Breast epithelium (tissue), 4 donors: ENCODE results near the gene COX19. TPM values are rescaled to one million over a fixed set of nuclear protein-coding genes. Genes with fewer than 3 reads are reported as not detected.
"Not testable (repeated sequence)": the region's sequence is repeated elsewhere in the genome, so short reads cannot be mapped to it uniquely, and the experiment has no call there.

Experiments used
- DNase-seq, 2 donors: peaks; one replicate each; pipeline ENCODE4 v3.0.0-alpha.2; 2019; ENCODE audit warnings: low spot score in 2 of 2
- H3K27ac ChIP-seq, 2 donors: fragments of 200-600 bp; sonication (generic) in 1 of 2; one replicate each; pipeline ENCODE4 v1.5.1; 2016 to 2019; ENCODE audit warnings: mild to moderate bottlenecking in 1 of 2
- H3K27me3 ChIP-seq, 2 donors: fragments of 200-600 bp; sonication (generic) in 1 of 2; one replicate each; pipeline versions ENCODE4 v1.5.1 to v1.6.0; 2017 to 2019; ENCODE audit warnings: control low read depth in 1 of 2, mild to moderate bottlenecking in 1 of 2
- H3K36me3 ChIP-seq: fragments of 200-600 bp; one replicate; pipeline ENCODE4 v1.5.1; 2019
- H3K4me1 ChIP-seq, 2 donors: fragments of 200-600 bp; sonication (generic); one replicate each; pipeline ENCODE4 v1.5.1; 2016 to 2019; ENCODE audit warnings: control low read depth in 1 of 2
- H3K4me3 ChIP-seq, 3 donors: fragments of 200-600 bp; sonication (generic); 1 replicate in 2 of 3; 2 replicates in 1 of 3; pipeline ENCODE4 v1.5.1; 2016 to 2019; ENCODE audit warnings: mild to moderate bottlenecking in 3 of 3, moderate library complexity in 2 of 3
- H3K9me3 ChIP-seq, 2 donors: fragments of 200-600 bp; sonication (generic) in 1 of 2; one replicate each; pipeline ENCODE4 v1.5.1; 2016 to 2019; ENCODE audit warnings: control low read depth in 1 of 2
- POLR2A ChIP-seq: fragments of 450-650 bp; IDR thresholded peaks from one replicate; pipeline ENCODE4 v1.6.1; 2016; ENCODE audit warnings: antibody characterized with exemption, mild to moderate bottlenecking, moderate library complexity
- POLR2AphosphoS5 ChIP-seq, 3 donors: sonication (generic); formaldehyde crosslinking; IDR thresholded peaks; one replicate each; pipeline ENCODE4 v1.6.1; 2017; ENCODE audit warnings: antibody characterized with exemption in 3 of 3
- intact Hi-C: fragments of 100-400 bp; cut with DNase I; formaldehyde crosslinking; loops from one replicate; pipeline ENCODE4 v1.15.1; 2023; ENCODE audit warnings: low total_unique reads
- total RNA-seq, 3 donors: library from RNA; depleted of rRNA; stranded (reverse); fragments of >200 nt; gene quantifications; one replicate each; pipeline ENCODE4 v1.1.0, GENCODE V29; 2016
- TF ChIP-seq, protein P1 (sequence below), 3 donors: fragments of 450-650 bp; IDR thresholded peaks; one replicate each; pipeline ENCODE4 v1.5.1; 2016 to 2017; ENCODE audit warnings: antibody characterized with exemption in 3 of 3, mild to moderate bottlenecking in 3 of 3, moderate library complexity in 3 of 3

The COX19 gene
- total RNA-seq, 3 donors from 2014 or later = 8.5 to 17.3 (median 8.8) TPM

DNA sequence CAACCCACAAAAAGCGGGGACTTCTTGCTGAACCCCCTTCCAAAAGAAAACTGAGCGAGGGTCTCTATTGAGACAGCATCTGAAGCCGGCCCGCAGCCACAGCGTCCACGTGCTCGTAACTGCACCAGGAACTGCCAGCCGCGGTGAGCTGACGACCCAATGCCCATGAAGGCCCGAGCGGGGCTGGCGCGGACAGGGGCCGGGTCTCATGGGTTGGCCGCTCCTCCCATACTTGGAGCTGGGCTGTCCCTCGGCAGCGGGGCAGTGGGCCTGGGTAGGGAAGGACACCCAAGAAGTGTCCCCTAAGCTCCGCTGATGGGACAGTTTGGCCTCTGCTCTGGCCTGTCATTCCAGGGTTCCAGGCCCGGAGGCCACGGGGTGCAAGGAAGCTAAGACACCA lies 30.0 kb upstream of the COX19 start:
- Histone ChIP-seq H3K9me3 (no peaks in the 10 kb centered on the region), H3K4me3 (no peak overlapping the region), H3K27ac (no peak overlapping the region), H3K36me3 (no peaks in the 10 kb centered on the region), H3K4me1 (no peaks in the 10 kb centered on the region), H3K27me3 (no peaks in the 10 kb centered on the region)
- TF ChIP-seq POLR2AphosphoS5 (IDR thresholded peaks at IDR 0.05) (no peak), POLR2A (no peak)
- TF ChIP-seq, protein P1, sequence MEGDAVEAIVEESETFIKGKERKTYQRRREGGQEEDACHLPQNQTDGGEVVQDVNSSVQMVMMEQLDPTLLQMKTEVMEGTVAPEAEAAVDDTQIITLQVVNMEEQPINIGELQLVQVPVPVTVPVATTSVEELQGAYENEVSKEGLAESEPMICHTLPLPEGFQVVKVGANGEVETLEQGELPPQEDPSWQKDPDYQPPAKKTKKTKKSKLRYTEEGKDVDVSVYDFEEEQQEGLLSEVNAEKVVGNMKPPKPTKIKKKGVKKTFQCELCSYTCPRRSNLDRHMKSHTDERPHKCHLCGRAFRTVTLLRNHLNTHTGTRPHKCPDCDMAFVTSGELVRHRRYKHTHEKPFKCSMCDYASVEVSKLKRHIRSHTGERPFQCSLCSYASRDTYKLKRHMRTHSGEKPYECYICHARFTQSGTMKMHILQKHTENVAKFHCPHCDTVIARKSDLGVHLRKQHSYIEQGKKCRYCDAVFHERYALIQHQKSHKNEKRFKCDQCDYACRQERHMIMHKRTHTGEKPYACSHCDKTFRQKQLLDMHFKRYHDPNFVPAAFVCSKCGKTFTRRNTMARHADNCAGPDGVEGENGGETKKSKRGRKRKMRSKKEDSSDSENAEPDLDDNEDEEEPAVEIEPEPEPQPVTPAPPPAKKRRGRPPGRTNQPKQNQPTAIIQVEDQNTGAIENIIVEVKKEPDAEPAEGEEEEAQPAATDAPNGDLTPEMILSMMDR (IDR thresholded peaks at IDR 0.05) = no peak
- no peak for DNase-seq
- intact Hi-C loops = no loop called here

DNA sequence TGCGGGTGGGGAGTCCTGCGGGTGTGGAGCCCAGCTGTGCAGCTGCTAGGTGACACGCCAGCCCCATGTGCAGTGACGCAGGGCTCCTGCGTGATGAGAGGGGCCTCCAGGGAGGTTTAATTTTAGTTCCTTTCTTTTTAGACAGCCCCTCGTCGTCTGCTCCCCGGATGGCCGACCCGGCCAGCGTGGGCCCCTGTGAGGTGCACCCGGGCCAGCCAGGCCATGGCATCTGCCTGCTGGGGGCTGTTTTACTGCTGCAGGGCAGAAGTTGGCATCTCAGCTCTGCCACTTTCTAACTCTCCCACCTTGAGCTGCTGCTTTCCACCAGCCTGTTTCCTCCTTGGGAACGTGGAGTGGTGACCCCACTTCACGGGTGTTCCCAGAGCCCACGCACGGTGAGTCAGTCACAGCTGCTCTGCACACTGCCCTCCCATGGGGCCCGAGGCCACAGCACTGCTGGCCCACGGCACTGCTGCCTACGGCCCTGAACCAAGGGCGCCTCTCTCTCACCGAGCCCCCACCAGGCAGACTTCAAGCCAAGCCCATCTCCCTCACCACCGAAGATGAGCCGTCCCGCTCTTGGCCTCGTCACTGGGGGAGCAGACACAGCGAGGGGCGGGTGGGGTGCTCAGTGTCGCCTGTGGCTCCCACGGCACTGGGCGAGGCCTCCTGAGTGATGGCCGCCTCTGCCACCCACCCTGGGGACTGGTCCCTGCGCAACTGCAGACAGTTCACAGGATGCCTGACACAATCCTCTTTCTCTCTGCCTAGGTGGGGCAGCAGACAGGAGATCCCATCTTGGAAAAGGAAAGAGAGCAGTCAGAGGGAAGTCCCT lies 28.9 kb upstream of the COX19 start:
- no peaks in the 10 kb centered on the region for H3K27me3 ChIP-seq
- H3K4me3 ChIP-seq = no peak overlapping the region
- H3K27ac ChIP-seq = no peak overlapping the region
- intact Hi-C loops = no loop called here
- DNase-seq = no peak
- TF ChIP-seq POLR2A (no peak), POLR2AphosphoS5 (IDR thresholded peaks at IDR 0.05) (no peak)
- TF ChIP-seq, protein P1 (IDR thresholded peaks at IDR 0.05) = no peak
- H3K4me1 ChIP-seq = no peaks in the 10 kb centered on the region
- no peaks in the 10 kb centered on the region for H3K9me3 ChIP-seq
- H3K36me3 ChIP-seq = no peaks in the 10 kb centered on the region

DNA sequence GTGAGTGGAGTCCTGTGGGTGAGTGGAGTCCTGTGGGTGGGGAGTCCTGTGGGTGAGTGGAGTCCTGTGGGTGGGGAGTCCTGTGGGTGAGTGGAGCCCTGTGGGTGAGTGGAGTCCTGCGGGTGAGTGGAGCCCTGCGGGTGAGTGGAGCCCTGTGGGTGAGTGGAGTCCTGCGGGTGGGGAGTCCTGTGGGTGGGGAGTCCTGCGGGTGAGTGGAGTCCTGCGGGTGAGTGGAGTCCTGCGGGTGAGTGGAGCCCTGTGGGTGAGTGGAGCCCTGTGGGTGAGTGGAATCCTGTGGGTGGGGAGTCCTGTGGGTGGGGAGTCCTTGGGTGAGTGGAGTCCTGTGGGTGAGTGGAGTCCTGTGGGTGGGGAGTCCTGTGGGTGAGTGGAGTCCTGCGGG lies 27.1 kb upstream of the COX19 start:
- H3K36me3 ChIP-seq, H3K27me3 ChIP-seq, H3K9me3 ChIP-seq, intact Hi-C loops, H3K4me3 ChIP-seq, H3K4me1 ChIP-seq, DNase-seq, H3K27ac ChIP-seq: not testable (repeated sequence)

DNA sequence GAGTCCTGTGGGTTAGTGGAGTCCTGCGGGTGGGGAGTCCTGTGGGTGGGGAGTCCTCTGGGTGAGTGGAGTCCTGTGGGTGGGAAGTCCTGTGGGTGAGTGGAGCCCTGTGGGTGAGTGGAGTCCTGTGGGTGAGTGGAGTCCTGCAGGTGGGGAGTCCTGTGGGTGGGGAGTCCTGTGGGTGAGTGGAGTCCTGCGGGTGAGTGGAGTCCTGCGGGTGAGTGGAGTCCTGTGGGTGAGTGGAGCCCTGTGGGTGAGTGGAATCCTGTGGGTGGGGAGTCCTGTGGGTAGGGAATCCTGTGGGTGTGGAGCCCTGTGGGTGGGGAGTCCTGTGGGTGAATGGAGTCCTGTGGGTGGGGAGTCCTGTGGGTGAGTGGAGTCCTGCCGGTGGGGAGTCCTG lies 26.7 kb upstream of the COX19 start:
- H3K9me3 ChIP-seq, intact Hi-C loops, H3K27ac ChIP-seq, H3K27me3 ChIP-seq, H3K36me3 ChIP-seq, DNase-seq, H3K4me1 ChIP-seq, H3K4me3 ChIP-seq: not testable (repeated sequence)

DNA sequence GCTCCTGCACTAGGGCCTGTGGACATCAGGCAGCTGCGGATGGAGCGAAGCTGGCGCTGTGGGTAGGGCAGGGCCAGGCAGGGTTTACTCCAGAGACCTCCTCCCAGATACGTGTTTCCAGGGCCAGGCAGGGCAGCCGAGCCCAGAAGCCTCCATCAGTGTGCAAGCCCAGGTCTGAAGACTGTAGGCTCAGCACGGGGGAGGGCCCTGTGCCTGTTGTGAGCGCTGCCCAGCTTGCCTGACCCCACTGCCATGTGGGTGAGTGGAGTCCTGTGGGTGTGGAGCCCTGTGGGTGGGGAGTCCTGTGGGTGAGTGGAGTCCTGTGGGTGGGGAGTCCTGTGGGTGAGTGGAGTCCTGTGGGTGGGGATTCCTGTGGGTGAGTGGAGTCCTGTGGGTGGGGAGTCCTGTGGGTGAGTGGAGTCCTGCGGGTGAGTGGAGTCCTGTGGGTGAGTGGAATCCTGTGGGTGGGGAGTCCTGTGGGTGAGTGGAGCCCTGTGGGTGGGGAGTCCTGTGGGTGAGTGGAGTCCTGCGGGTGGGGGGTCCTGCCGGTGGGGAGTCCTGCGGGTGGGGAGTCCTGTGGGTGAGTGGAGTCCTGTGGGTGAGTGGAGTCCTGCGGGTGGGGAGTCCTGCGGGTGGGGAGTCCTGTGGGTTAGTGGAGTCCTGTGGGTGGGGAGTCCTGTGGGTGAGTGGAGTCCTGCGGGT lies 25.9 kb upstream of the COX19 start:
- intact Hi-C loops, H3K4me3 ChIP-seq, DNase-seq, H3K36me3 ChIP-seq, H3K27me3 ChIP-seq, H3K9me3 ChIP-seq, H3K4me1 ChIP-seq, H3K27ac ChIP-seq: not testable (repeated sequence)

DNA sequence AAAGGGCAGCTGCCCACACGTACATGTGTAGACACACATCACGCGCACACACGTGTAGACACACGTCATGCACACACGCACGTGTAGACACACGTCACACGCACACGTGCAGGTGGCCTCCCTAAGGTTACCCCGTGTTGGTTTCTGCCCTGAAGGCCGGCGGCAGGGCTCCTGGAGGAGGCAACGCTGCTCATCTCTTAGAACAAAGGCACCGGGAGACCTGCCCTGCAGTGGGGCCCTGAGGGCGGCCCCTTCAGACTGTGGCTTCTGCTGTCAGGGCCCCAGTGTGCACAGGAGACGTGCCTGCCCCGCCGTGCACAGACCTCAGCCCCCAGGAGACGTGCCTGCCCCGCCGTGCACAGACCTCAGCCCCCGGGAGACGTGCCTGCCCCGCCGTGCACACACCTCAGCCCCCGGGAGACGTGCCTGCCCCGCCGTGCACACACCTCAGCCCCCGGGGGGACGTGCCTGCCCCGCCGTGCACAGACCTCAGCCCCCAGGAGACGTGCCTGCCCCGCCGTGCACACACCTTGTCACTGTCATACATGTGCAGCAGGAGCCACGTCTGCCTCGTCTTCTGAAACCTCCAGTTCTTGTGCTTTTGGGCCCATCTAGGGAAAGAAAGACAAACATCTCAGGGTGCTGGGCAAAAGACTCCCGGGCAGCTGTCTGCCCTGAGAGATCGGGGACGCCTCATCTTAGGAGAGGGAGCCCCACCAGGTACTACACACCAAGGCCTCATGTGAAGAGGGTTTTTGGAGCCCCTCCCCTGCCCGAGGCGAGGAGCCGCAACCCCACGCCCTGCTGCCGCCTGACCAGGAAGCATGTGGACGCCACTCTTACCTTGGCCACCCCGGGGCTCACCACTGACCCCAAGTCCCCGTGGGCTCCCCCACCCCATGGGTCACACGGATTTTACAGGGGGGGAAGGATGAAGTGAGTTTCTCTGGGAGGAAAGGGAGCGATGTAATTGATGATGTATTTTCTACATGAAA lies 24.9 kb upstream of the COX19 start:
- Histone ChIP-seq H3K9me3 (no peaks in the 10 kb centered on the region), H3K36me3 (peaks cover 4% of the 10 kb centered on the region), H3K4me3 (no peak overlapping the region), H3K27ac (no peak overlapping the region), H3K27me3 (no peaks in the 10 kb centered on the region), H3K4me1 (no peaks in the 10 kb centered on the region)
- no peak for DNase-seq
- TF ChIP-seq, protein P1 (IDR thresholded peaks at IDR 0.05) = no peak
- TF ChIP-seq POLR2AphosphoS5 (IDR thresholded peaks at IDR 0.05) (no peak), POLR2A (no peak)
- intact Hi-C loops = loop anchor here (5.0 to 10.0 kb wide), 2 partner anchors 67 to 165 kb away; partner anchors contain the start of gene ZFAND2A
